Testis (tissue), 3 donors: ENCODE results near the gene RAB35. TPM values are rescaled to one million over a fixed set of nuclear protein-coding genes. Genes with fewer than 3 reads are reported as not detected.
"Not testable (repeated sequence)": the region's sequence is repeated elsewhere in the genome, so short reads cannot be mapped to it uniquely, and the experiment has no call there.

Experiments used
- DNase-seq: peaks from one replicate; pipeline ENCODE4 v3.0.0-alpha.2; 2019
- H3K27ac ChIP-seq, 2 donors: fragments of 200-600 bp; sonication (generic); one replicate each; pipeline ENCODE4 v1.5.1; 2019
- H3K27me3 ChIP-seq: fragments of 200-600 bp; sonication (generic); one replicate; pipeline ENCODE4 v1.5.1; 2019
- H3K36me3 ChIP-seq: fragments of 200-600 bp; sonication (generic); one replicate; pipeline ENCODE4 v1.5.1; 2017; ENCODE audit warnings: low read depth; ENCODE audit errors: missing control alignments
- H3K4me1 ChIP-seq: fragments of 200-600 bp; sonication (generic); one replicate; pipeline ENCODE4 v1.5.1; 2019
- H3K4me3 ChIP-seq, 2 donors: fragments of 200-600 bp; sonication (generic); one replicate each; pipeline ENCODE4 v1.5.1; 2017 to 2019
- H3K9me3 ChIP-seq: fragments of 200-600 bp; sonication (generic); one replicate; pipeline ENCODE4 v1.5.1; 2017
- CTCF ChIP-seq, 3 experiments: fragments of 450-650 bp in 2 of 3; fragments of 200-600 bp in 1 of 3; sonication (generic) in 1 of 3; IDR thresholded peaks; one replicate each; pipeline ENCODE4 v1.5.1; 2016 to 2019; ENCODE audit warnings: antibody characterized with exemption in 3 of 3, mild to moderate bottlenecking in 2 of 3, moderate library complexity in 1 of 3
- POLR2A ChIP-seq: fragments of 450-650 bp; IDR thresholded peaks from one replicate; pipeline ENCODE4 v1.6.1; 2017; ENCODE audit warnings: antibody characterized with exemption, mild to moderate bottlenecking, moderate library complexity
- WGBS, 2 donors: methylation state at CpG; one replicate each; pipeline ENCODE4 v1.1.5; 2018; 5-methylcytosine and 5-hydroxymethylcytosine counted together
- intact Hi-C: fragments of 100-400 bp; cut with DNase I; formaldehyde crosslinking; loops from one replicate; pipeline ENCODE4 v1.15.1; 2023; ENCODE audit warnings: low total_unique reads
- microRNA-seq, 2 donors: library from miRNA; unstranded; fragments of <30 nt; microRNA quantifications; one replicate each; pipeline ENCODE4, GENCODE V29; 2016; ENCODE audit warnings: borderline number of aligned reads in 2 of 2, borderline replicate concordance in 1 of 2
- polyA plus RNA-seq: library from polyadenylated mRNA; stranded (reverse); fragments of 350-450 nt; fragmentation: Illumina TruSeq; extraction: RNeasy Lipid Tissue Mini Kit (QIAGEN cat#74804); gene quantifications from one replicate; pipeline ENCODE4 v1.2.3, GENCODE V29; 2014; ENCODE audit warnings: low read depth, low replicate concordance; ENCODE audit not compliant: insufficient read depth
- small RNA-seq, 2 donors: library from RNA; depleted of rRNA; stranded (forward); fragments of <200 nt; gene quantifications; one replicate each; pipeline ENCODE3, GENCODE V24; 2016
- total RNA-seq, 2 donors: library from RNA; depleted of rRNA; stranded (reverse); fragments of >200 nt; gene quantifications; one replicate each; pipeline ENCODE4 v1.2.3, GENCODE V29; 2016

Gene RAB35
- total and polyA plus RNA-seq, 3 donors from 2014 or later, result 21.1 to 27.4 (median 24.4) TPM

DNA sequence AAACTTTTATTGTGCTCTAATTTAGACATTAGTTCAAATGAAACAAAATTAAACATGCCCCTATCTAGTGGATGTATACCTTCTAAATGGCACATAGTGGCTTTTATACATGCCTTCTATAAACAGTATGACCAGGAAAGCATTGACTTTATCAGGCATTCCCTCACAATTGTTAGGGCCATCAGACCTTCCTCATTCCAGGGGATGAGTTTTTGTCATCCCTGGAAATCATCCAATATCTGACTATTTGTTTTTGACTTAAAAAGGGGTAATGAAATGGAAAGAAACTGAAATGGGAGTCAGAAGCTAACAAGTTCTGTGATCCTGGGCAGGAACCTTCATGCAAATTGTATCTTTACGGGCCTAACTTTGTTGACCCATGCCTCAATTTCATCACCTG lies 69.5 kb downstream of the RAB35 start:
- Histone ChIP-seq H3K9me3 (no peaks in the 10 kb centered on the region), H3K4me1 (no peaks in the 10 kb centered on the region), H3K27ac (no peak overlapping the region), H3K4me3 (no peak overlapping the region), H3K36me3 (no peaks in the 10 kb centered on the region), H3K27me3 (no peaks in the 10 kb centered on the region)
- 93 to 100% methylated on average over 1 of the region's 1 CpG for WGBS, 2 donors
- intact Hi-C loops, result no loop called here
- no peak for DNase-seq
- TF ChIP-seq CTCF (IDR thresholded peaks at IDR 0.05) (no peak), POLR2A (no peak)

GRCh38 chr12:120045367-120045766 lies 71.2 kb downstream of the RAB35 start:
- 79% methylated on average over 5 of the region's 5 CpGs; no CpG with 5 or more reads in 1 of the 2 donors for WGBS, 2 donors
- H3K27me3 ChIP-seq, H3K4me3 ChIP-seq, intact Hi-C loops, H3K27ac ChIP-seq, H3K4me1 ChIP-seq, DNase-seq, H3K9me3 ChIP-seq, H3K36me3 ChIP-seq: not testable (repeated sequence)

Small RNA genes lying within 50 kb of the gene (microRNA-seq; reads per million reads assigned to microRNA genes)
- gene MIR4498, result 0 to 0.69 reads per million in 2 donors

Small RNA genes lying within 50 kb of the gene (small RNA-seq; reads per million reads assigned to genes)
- 0 reads per million in 2 donors for gene AC004812.1
- 0 to 0.28 reads per million in 2 donors for gene MIR4498

Other genes starting within 250 kb of the RAB35 start
- 10 to 100 TPM; 14.6 to 30.0 TPM for gene CIT, start 239.4 kb downstream of the RAB35 start, total RNA-seq
- 20.0 TPM for gene CIT, start 239.4 kb downstream of the RAB35 start, polyA plus RNA-seq
- gene BICDL1, start 127.5 kb downstream of the RAB35 start, total RNA-seq, result 100 to 1,000 TPM in 1 of 2 donors, 10 to 100 TPM in 1; 78.3 to 131 TPM
- gene BICDL1, start 127.5 kb downstream of the RAB35 start, polyA plus RNA-seq, result 41.4 TPM
- 100 to 1,000 TPM; 104 to 164 TPM for gene GCN1, start 78.0 kb upstream of the RAB35 start, total RNA-seq
- gene GCN1, start 78.0 kb upstream of the RAB35 start, polyA plus RNA-seq, result 66.3 TPM
- 1,000 to 10,000 TPM in 1 of 2 donors, 100 to 1,000 TPM in 1; 733 to 1,607 TPM for gene RPLP0, start 84.4 kb upstream of the RAB35 start, total RNA-seq
- 1,137 TPM for gene RPLP0, start 84.4 kb upstream of the RAB35 start, polyA plus RNA-seq
- 10 to 100 TPM; 81.8 to 84.9 TPM for gene PXN, start 149.0 kb upstream of the RAB35 start, total RNA-seq
- 89.6 TPM for gene PXN, start 149.0 kb upstream of the RAB35 start, polyA plus RNA-seq
- gene RNU4-2, start 175.2 kb upstream of the RAB35 start, total RNA-seq, result under 1 TPM; under 0.01 TPM
- gene RNU4-2, start 175.2 kb upstream of the RAB35 start, polyA plus RNA-seq, result not detected
- gene RNU4-1, start 176.5 kb upstream of the RAB35 start, total RNA-seq, result under 1 TPM; under 0.01 TPM
- gene RNU4-1, start 176.5 kb upstream of the RAB35 start, polyA plus RNA-seq, result not detected
- gene SIRT4, start 185.6 kb upstream of the RAB35 start, total RNA-seq, result 1 to 10 TPM; 3.3 to 5.0 TPM
- 10.0 TPM for gene SIRT4, start 185.6 kb upstream of the RAB35 start, polyA plus RNA-seq
- under 1 TPM in 1 of 2 donors, not detected in 1; 0.94 TPM for gene PLA2G1B, start 211.0 kb upstream of the RAB35 start, total RNA-seq
- gene PLA2G1B, start 211.0 kb upstream of the RAB35 start, polyA plus RNA-seq, result 3.6 TPM